Measurements from ENCODE around the gene LMF1.

DNA sequence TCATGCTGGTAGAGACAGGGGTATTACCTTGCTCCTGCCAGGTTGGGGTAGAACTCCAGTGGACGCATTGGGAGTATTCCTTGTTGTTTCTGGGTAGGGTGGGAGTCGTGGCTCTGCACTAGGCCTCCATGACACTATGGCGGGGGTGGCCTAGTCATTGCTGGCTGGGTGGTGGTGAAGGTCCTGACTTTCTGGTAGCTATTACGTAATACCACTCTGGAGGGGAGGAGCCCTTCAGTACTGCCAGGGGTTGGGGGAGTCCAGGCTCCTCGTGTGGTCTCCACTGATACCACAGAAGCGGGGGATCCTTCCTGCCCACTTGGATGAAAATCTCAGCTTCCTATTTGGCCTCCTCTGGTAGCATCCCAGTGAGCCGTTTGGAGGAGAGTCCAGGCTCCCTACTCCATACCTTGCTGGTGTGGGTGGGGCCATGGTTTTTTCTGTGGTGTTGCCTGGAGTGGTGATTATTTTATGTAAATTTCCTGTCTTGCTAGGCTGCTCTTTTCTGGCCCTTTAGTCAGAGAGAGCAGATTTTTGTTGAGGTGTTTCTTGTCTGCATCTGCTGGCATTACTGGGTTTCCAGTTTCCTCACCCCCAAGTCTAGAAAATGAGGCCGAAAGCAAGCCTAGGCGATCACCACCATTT lies 104.4 kb downstream of the LMF1 start:
- no peak for TF ChIP-seq POLR2A (IDR thresholded peaks at IDR 0.05)
- TF ChIP-seq, protein P1, sequence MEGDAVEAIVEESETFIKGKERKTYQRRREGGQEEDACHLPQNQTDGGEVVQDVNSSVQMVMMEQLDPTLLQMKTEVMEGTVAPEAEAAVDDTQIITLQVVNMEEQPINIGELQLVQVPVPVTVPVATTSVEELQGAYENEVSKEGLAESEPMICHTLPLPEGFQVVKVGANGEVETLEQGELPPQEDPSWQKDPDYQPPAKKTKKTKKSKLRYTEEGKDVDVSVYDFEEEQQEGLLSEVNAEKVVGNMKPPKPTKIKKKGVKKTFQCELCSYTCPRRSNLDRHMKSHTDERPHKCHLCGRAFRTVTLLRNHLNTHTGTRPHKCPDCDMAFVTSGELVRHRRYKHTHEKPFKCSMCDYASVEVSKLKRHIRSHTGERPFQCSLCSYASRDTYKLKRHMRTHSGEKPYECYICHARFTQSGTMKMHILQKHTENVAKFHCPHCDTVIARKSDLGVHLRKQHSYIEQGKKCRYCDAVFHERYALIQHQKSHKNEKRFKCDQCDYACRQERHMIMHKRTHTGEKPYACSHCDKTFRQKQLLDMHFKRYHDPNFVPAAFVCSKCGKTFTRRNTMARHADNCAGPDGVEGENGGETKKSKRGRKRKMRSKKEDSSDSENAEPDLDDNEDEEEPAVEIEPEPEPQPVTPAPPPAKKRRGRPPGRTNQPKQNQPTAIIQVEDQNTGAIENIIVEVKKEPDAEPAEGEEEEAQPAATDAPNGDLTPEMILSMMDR (IDR thresholded peaks at IDR 0.05) = no peak

Data from prostate gland (tissue), 2 donors.